ENCODE results near the gene ADGRE3.

ADGRE3 gene

GRCh38 chr19:14661372-14661924 is 13.2 kb downstream of the ADGRE3 start:
- Mint-ChIP-seq H3K36me3 (ENCODE audit: low read depth) (no peaks in the 10 kb centered on the region), H3K27ac (no peak overlapping the region), H3K4me3 (no peak overlapping the region), H3K9me3 (peaks cover 2% of the 10 kb centered on the region), H3K27me3 (ENCODE audit: low read depth) (peaks cover 7% of the 10 kb centered on the region), H3K4me1 (no peaks in the 10 kb centered on the region)
- TF ChIP-seq CTCF (IDR thresholded peaks at IDR 0.05; ENCODE audit: unreplicated experiment in 3 of 3), result no peak

GRCh38 chr19:14659874-14660489 is 14.7 kb downstream of the ADGRE3 start:
- Mint-ChIP-seq H3K4me3 (no peak overlapping the region), H3K27ac (no peak overlapping the region), H3K36me3 (ENCODE audit: low read depth) (no peaks in the 10 kb centered on the region), H3K4me1 (no peaks in the 10 kb centered on the region), H3K9me3 (peaks cover 5% of the 10 kb centered on the region), H3K27me3 (ENCODE audit: low read depth) (peaks cover 11% of the 10 kb centered on the region)
- TF ChIP-seq CTCF (IDR thresholded peaks at IDR 0.05; ENCODE audit: unreplicated experiment in 3 of 3), result no peak

- H3K4me1 Mint-ChIP-seq, result no peaks in the 10 kb centered on the region
- peaks cover 11% of the 10 kb centered on the region for H3K27me3 Mint-ChIP-seq (ENCODE audit: low read depth)
- TF ChIP-seq CTCF (IDR thresholded peaks at IDR 0.05; ENCODE audit: unreplicated experiment in 3 of 3), result no peak
- H3K4me3 Mint-ChIP-seq, result no peak overlapping the region
- H3K9me3 Mint-ChIP-seq, result peaks cover 5% of the 10 kb centered on the region
- H3K27ac Mint-ChIP-seq, result no peak overlapping the region
- H3K36me3 Mint-ChIP-seq (ENCODE audit: low read depth), result no peaks in the 10 kb centered on the region
Observed at GRCh38 chr19:14655726-14656125, 18.9 kb downstream of the ADGRE3 start.

- no peaks in the 10 kb centered on the region for H3K4me1 Mint-ChIP-seq
- H3K9me3 Mint-ChIP-seq, result peaks cover 3% of the 10 kb centered on the region
- no peak overlapping the region for H3K4me3 Mint-ChIP-seq
Observed at GRCh38 chr19:14654786-14655560, 19.7 kb downstream of the ADGRE3 start.

GRCh38 chr19:14650161-14650560 is 24.5 kb downstream of the ADGRE3 start:
- H3K27me3 Mint-ChIP-seq (ENCODE audit: low read depth), result no peaks in the 10 kb centered on the region
- H3K9me3 Mint-ChIP-seq, result peaks cover 2% of the 10 kb centered on the region
- H3K27ac Mint-ChIP-seq, result no peak overlapping the region
- H3K36me3 Mint-ChIP-seq (ENCODE audit: low read depth), result no peaks in the 10 kb centered on the region
- no peak for TF ChIP-seq CTCF (IDR thresholded peaks at IDR 0.05; ENCODE audit: unreplicated experiment in 3 of 3)
- no peaks in the 10 kb centered on the region for H3K4me1 Mint-ChIP-seq
- H3K4me3 Mint-ChIP-seq, result no peak overlapping the region

More at GRCh38 chr19:14654786-14655560, 19.7 kb downstream of the ADGRE3 start:
- H3K27ac Mint-ChIP-seq, result no peak overlapping the region
- H3K27me3 Mint-ChIP-seq (ENCODE audit: low read depth), result peaks cover 4% of the 10 kb centered on the region
- no peak for TF ChIP-seq CTCF (IDR thresholded peaks at IDR 0.05; ENCODE audit: unreplicated experiment in 3 of 3)
- no peaks in the 10 kb centered on the region for H3K36me3 Mint-ChIP-seq (ENCODE audit: low read depth)
